ENCODE measurements around the gene ARHGAP33. TPM values are rescaled to one million over a fixed set of nuclear protein-coding genes. Genes with fewer than 3 reads are reported as not detected.

ARHGAP33 gene
- total RNA-seq, 1 donor from 2014 or later = 15.2 TPM

GRCh38 chr19:35776102-35776788 lies 881 bp downstream of the ARHGAP33 start:
- Mint-ChIP-seq H3K27ac (ENCODE audit: unreplicated experiment) (no peak overlapping the region), H3K4me1 (ENCODE audit: unreplicated experiment) (peaks cover 24% of the 10 kb centered on the region), H3K36me3 (ENCODE audit: unreplicated experiment) (peaks cover 3% of the 10 kb centered on the region), H3K9me3 (ENCODE audit: unreplicated experiment) (no peaks in the 10 kb centered on the region), H3K27me3 (ENCODE audit: unreplicated experiment) (no peaks in the 10 kb centered on the region), H3K4me3 (ENCODE audit: unreplicated experiment) (peak overlapping the region; percentile 72)
- TF ChIP-seq, protein P1, sequence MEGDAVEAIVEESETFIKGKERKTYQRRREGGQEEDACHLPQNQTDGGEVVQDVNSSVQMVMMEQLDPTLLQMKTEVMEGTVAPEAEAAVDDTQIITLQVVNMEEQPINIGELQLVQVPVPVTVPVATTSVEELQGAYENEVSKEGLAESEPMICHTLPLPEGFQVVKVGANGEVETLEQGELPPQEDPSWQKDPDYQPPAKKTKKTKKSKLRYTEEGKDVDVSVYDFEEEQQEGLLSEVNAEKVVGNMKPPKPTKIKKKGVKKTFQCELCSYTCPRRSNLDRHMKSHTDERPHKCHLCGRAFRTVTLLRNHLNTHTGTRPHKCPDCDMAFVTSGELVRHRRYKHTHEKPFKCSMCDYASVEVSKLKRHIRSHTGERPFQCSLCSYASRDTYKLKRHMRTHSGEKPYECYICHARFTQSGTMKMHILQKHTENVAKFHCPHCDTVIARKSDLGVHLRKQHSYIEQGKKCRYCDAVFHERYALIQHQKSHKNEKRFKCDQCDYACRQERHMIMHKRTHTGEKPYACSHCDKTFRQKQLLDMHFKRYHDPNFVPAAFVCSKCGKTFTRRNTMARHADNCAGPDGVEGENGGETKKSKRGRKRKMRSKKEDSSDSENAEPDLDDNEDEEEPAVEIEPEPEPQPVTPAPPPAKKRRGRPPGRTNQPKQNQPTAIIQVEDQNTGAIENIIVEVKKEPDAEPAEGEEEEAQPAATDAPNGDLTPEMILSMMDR (IDR thresholded peaks at IDR 0.05) = no peak
- no peak for DNase-seq (ENCODE audit: extremely low spot score, unreplicated experiment)

- H3K9me3 Mint-ChIP-seq (ENCODE audit: unreplicated experiment) = no peaks in the 10 kb centered on the region
- no peak for DNase-seq (ENCODE audit: extremely low spot score, unreplicated experiment)
- peaks cover 24% of the 10 kb centered on the region for H3K4me1 Mint-ChIP-seq (ENCODE audit: unreplicated experiment)
- no peaks in the 10 kb centered on the region for H3K27me3 Mint-ChIP-seq (ENCODE audit: unreplicated experiment)
- TF ChIP-seq, protein P1 (IDR thresholded peaks at IDR 0.05) = no peak
- peak overlapping the region; percentile 17 for H3K27ac Mint-ChIP-seq (ENCODE audit: unreplicated experiment)
- peaks cover 7% of the 10 kb centered on the region for H3K36me3 Mint-ChIP-seq (ENCODE audit: unreplicated experiment)
- peak overlapping the region; percentile 24 for H3K4me3 Mint-ChIP-seq (ENCODE audit: unreplicated experiment)
Measured at GRCh38 chr19:35777086-35777841, 1.9 kb downstream of the ARHGAP33 start.

- H3K4me3 Mint-ChIP-seq (ENCODE audit: unreplicated experiment) = no peak overlapping the region
- H3K27ac Mint-ChIP-seq (ENCODE audit: unreplicated experiment) = no peak overlapping the region
- H3K27me3 Mint-ChIP-seq (ENCODE audit: unreplicated experiment) = no peaks in the 10 kb centered on the region
- H3K9me3 Mint-ChIP-seq (ENCODE audit: unreplicated experiment) = no peaks in the 10 kb centered on the region
- H3K36me3 Mint-ChIP-seq (ENCODE audit: unreplicated experiment) = peaks cover 7% of the 10 kb centered on the region
- no peak for DNase-seq (ENCODE audit: extremely low spot score, unreplicated experiment)
- TF ChIP-seq, protein P1 (IDR thresholded peaks at IDR 0.05) = no peak
- H3K4me1 Mint-ChIP-seq (ENCODE audit: unreplicated experiment) = peaks cover 24% of the 10 kb centered on the region
Measured at GRCh38 chr19:35777961-35778360, 2.6 kb downstream of the ARHGAP33 start.

- no peak overlapping the region for H3K27ac Mint-ChIP-seq (ENCODE audit: unreplicated experiment)
Measured at GRCh38 chr19:35779033-35779432, 3.7 kb downstream of the ARHGAP33 start.

More at GRCh38 chr19:35779033-35779432, 3.7 kb downstream of the ARHGAP33 start:
- DNase-seq (ENCODE audit: extremely low spot score, unreplicated experiment) = no peak
- TF ChIP-seq, protein P1 (IDR thresholded peaks at IDR 0.05) = no peak
- H3K27me3 Mint-ChIP-seq (ENCODE audit: unreplicated experiment) = no peaks in the 10 kb centered on the region
- H3K4me1 Mint-ChIP-seq (ENCODE audit: unreplicated experiment) = peaks cover 24% of the 10 kb centered on the region
- H3K9me3 Mint-ChIP-seq (ENCODE audit: unreplicated experiment) = no peaks in the 10 kb centered on the region
- H3K36me3 Mint-ChIP-seq (ENCODE audit: unreplicated experiment) = peaks cover 12% of the 10 kb centered on the region
- H3K4me3 Mint-ChIP-seq (ENCODE audit: unreplicated experiment) = no peak overlapping the region

Data from osteocyte (in vitro differentiated cells).